Effector memory CD4-positive, alpha-beta T cell (primary cell): ENCODE data around the gene BSG.
A peak's percentile ranks its signal among the peaks of the same experiment; 100 is the strongest.
"Not testable (repeated sequence)": the region's sequence is repeated elsewhere in the genome, so short reads cannot be mapped to it uniquely, and the experiment has no call there.

Experiments used
- DNase-seq, 3 donors: peaks; one replicate each; pipeline ENCODE4 v3.0.0-alpha.2; 2020
- H3K27ac ChIP-seq: 2 replicates; pipeline ENCODE4 v1.7.0; 2013; ENCODE audit warnings: mild to moderate bottlenecking, low read length, moderate library complexity; ENCODE audit not compliant: insufficient read depth, poor library complexity, severe bottlenecking
- H3K27me3 ChIP-seq: replicated peaks from 2 replicates; pipeline ENCODE4 v1.7.0; 2013; ENCODE audit warnings: mild to moderate bottlenecking, low read length; ENCODE audit not compliant: insufficient read depth, control insufficient read depth, poor library complexity, severe bottlenecking
- H3K36me3 ChIP-seq: 2 replicates; pipeline ENCODE4 v1.7.0; 2013; ENCODE audit warnings: mild to moderate bottlenecking, low read length, moderate library complexity; ENCODE audit not compliant: control insufficient read depth, insufficient read depth
- H3K4me1 ChIP-seq: 2 replicates; pipeline ENCODE4 v1.7.0; 2013; ENCODE audit warnings: low read length, mild to moderate bottlenecking; ENCODE audit not compliant: control insufficient read depth, insufficient read depth, poor library complexity, severe bottlenecking
- H3K4me3 ChIP-seq: 2 replicates; pipeline ENCODE4 v1.7.0; 2013; ENCODE audit warnings: low read length, low read depth, mild to moderate bottlenecking; ENCODE audit not compliant: insufficient read depth, poor library complexity, severe bottlenecking
- H3K9me3 ChIP-seq: 2 replicates; pipeline ENCODE4 v1.7.0; 2013; ENCODE audit warnings: mild to moderate bottlenecking, low read length, moderate library complexity; ENCODE audit not compliant: control insufficient read depth

Gene BSG

DNA sequence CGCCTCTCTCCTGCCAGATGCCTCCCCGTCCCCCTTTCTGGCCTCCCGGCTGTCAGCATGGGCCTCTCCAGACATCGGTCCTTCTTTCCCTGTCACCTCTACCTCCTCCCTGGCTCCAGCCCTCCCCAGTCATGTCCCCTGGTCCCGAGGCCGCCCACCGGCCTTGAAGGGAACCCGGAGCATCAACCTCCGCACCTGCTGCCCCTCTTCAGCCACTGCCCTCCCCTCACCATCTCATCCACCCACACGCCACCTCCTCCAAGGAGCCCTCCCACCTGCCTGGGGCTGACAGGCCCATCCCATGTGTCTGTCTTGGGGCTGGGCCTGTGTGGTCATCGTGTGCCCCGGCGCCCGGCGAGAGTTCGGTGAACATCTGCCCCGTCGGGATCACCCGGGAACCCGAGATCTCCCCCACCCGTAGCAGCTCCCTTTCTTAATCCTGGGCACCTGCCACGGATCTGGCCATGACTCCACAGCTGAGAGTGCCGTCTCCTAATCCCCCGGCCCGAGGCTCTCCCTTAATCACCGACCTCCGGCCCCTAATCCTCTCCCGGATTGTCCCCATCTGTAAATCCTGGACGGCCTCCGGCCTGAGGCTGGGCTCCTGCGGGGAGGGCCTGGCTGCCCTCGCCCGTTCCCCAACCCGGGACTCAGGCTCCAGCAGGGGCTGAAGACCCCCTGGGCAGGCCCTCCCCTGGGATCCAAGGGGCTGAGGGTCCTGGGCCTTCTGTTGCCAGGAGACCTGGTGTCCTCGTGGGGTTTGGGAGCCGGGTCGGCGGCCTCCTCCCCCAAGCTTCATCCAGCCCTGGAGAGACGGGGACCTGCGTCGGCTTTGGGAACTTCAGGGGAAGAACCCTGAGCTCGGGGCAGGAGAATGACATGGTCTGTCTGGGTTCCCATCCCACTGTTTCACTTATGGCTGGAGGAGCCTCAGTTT lies 23.2 kb downstream of the BSG start:
- Histone ChIP-seq H3K4me1 (peaks cover 4% of the 10 kb centered on the region), H3K27ac (no peak overlapping the region), H3K9me3 (no peaks in the 10 kb centered on the region), H3K27me3 (peaks cover 4% of the 10 kb centered on the region), H3K36me3 (no peaks in the 10 kb centered on the region), H3K4me3 (no peak overlapping the region)
- DNase-seq, result no peak

DNA sequence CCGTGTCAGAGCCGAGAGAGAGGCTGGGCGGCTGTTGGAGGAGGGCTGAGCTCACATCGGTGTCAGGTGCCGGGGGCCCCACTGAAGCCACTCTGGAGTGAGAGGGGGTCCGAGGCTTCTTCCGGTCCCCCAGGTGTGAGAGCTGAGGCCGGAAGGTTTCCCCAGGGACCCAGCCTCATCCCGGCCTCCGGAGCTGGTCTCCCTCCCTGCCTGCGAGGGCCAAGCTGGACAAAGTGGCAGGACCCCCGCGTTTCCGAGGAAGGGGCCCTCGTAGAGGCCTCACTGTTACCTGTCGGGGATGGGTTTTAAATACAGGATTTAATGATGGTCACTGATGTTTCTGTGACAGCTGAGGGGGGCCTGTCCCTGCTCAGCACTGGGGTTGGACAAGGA lies 23.9 kb downstream of the BSG start:
- Histone ChIP-seq H3K4me1 (no peaks in the 10 kb centered on the region), H3K27ac (no peak overlapping the region), H3K4me3 (no peak overlapping the region), H3K36me3 (no peaks in the 10 kb centered on the region), H3K27me3 (peaks cover 4% of the 10 kb centered on the region), H3K9me3 (no peaks in the 10 kb centered on the region)
- DNase-seq, result no peak

DNA sequence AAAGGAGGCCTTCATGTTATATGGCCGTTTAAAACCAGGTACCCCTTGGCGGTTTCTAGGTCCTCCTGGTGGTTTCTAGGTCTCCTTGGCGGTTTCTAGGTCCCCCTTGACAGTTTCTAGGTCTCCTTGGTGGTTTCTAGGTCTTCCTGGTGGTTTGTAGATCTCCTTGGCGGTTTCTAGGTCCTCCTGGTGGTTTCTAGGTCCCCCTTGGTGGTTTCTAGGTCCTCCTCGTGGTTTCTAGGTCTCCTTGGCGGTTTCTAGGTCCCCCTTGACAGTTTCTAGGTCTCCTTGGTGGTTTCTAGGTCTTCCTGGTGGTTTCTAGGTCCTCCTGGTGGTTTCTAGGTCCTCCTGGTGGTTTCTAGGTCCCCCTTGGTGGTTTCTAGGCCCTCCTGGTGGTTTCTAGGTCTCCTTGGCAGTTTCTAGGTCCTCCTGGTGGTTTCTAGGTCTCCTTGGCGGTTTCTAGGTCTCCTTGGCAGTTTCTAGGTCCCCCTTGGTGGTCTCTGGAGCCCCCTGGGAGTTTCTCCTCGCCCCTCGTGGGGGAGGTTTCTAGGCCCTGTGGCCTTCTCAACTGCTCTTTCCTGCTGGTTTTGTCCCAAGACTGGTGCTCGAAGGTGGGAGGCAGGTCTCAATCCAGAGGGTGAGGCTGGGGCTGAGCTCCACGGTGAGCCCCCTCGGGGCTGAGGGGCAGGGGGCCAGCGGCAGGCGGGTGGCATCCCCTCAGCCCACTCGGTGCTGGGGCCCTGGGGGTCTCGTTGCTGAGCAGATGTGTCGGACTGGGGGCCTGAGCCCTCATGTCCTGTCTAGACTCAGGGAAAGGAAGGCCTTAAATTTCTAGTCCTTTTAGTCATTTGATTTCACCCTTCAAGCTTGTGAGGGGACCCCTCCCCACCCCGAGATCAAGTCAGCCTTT lies 25.3 kb downstream of the BSG start:
- Histone ChIP-seq H3K9me3 (no peaks in the 10 kb centered on the region), H3K36me3 (no peaks in the 10 kb centered on the region), H3K4me1 (no peaks in the 10 kb centered on the region), H3K27me3 (no peaks in the 10 kb centered on the region), H3K4me3 (no peak overlapping the region), H3K27ac (no peak overlapping the region)
- no peak for DNase-seq

DNA sequence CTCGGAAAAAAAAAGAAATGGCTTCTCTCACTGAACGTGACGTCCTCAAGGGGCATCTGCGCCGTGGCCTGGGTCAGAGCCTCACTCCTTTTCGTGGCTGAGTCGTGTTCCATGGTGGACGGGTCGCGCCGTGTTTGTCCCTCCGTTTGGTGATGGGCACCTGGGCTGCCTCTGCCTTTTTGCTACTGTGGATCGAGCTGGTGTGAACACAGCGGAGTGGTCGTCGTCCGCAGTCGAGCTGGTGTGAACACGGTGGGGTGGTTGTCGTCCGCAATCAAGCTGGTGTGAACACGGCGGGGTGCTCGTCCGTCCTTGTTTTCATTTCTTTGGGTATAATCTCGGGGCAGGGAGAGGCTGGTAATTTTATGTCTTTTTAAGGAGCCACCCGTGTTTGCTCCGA lies 28.9 kb downstream of the BSG start:
- Histone ChIP-seq H3K4me1 (no peaks in the 10 kb centered on the region), H3K27me3 (no peaks in the 10 kb centered on the region), H3K9me3 (no peaks in the 10 kb centered on the region), H3K27ac (no peak overlapping the region), H3K36me3 (no peaks in the 10 kb centered on the region), H3K4me3 (no peak overlapping the region)
- no peak for DNase-seq

DNA sequence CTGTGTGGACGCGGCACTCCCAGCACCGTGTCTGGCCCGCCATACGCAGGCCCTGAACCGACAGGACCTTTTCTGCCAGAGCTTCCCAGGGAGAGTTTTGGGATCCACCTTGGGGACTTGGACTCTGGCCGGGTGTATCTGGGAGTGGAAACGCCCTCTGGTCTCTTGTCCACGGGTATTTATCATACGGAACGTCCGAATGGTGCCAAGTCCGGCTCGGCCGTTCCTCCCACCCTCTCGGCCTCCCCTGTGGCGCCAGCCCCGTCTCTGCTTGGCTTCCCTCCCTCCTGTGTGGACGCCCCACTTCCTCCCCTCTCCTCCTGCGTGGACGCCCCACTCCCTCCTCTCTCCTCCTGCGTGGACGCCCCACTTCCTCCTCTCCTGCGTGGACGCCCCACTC lies 29.4 kb downstream of the BSG start:
- no peaks in the 10 kb centered on the region for H3K36me3 ChIP-seq
- no peaks in the 10 kb centered on the region for H3K9me3 ChIP-seq
- no peaks in the 10 kb centered on the region for H3K4me1 ChIP-seq
- H3K27ac ChIP-seq, result no peak overlapping the region
- H3K27me3 ChIP-seq, result no peaks in the 10 kb centered on the region
- no peak for DNase-seq
- H3K4me3 ChIP-seq, result no peak overlapping the region

DNA sequence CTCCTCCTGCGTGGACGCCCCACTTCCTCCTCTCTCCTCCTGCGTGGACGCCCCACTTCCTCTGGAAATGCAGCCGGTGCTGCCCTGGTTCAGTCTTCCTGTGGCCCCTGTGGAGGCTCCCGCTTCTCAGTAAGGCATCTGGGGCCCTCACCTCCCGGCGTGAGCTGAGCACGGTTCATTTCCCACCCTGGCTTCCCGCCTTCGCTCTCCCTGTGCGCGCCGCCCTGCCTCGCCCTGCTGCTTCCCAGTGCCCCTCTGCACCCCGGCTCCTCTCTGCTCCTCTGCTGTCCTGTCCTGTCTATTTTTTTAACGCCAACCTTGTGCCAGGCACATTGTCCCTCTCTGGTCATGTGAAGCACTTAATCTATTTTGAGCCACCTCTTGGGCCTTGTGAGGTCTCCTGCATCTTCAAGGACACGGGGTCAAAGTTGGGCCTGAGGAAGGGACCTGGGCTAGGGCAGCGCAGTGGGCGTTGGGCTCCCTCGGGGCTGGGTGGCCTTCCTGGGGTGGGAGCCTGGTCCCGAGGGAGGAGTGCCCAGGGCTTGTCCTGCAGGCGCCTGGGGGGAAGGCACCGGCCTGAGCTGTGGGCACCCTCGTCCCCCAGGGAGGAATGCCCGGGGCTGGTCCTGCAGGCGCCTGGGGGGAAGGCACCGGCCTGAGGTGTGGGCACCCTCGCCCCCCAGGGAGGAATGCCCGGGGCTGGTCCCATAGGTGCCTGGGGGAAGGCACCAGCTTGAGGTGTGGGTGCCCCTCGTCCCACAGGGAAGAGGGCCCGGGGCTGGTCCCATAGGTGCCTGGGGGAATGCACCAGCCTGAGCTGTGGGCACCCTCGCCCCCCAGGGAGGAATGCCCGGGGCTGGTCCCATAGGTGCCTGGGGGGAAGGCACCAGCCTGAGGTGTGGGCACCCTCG lies 30.2 kb downstream of the BSG start:
- no peaks in the 10 kb centered on the region for H3K4me1 ChIP-seq
- no peak for DNase-seq
- no peak overlapping the region for H3K27ac ChIP-seq
- H3K4me3 ChIP-seq, result no peak overlapping the region
- no peaks in the 10 kb centered on the region for H3K9me3 ChIP-seq
- no peaks in the 10 kb centered on the region for H3K27me3 ChIP-seq
- H3K36me3 ChIP-seq, result no peaks in the 10 kb centered on the region

DNA sequence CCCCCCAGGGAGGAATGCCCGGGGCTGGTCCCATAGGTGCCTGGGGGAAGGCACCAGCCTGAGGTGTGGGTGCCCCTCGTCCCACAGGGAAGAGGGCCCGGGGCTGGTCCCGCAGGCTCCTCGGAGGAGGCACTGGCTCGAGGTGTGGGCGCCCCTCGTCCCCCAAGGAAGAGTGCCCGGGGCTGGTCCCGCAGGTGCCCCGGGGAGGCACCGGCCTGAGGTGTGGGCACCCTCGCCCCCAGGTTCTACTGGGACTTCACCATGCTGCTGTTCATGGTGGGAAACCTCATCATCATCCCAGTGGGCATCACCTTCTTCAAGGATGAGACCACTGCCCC lies 30.9 kb downstream of the BSG start:
- not testable (repeated sequence) for DNase-seq, H3K9me3 ChIP-seq, H3K36me3 ChIP-seq, H3K27ac ChIP-seq, H3K4me3 ChIP-seq, H3K4me1 ChIP-seq, H3K27me3 ChIP-seq

DNA sequence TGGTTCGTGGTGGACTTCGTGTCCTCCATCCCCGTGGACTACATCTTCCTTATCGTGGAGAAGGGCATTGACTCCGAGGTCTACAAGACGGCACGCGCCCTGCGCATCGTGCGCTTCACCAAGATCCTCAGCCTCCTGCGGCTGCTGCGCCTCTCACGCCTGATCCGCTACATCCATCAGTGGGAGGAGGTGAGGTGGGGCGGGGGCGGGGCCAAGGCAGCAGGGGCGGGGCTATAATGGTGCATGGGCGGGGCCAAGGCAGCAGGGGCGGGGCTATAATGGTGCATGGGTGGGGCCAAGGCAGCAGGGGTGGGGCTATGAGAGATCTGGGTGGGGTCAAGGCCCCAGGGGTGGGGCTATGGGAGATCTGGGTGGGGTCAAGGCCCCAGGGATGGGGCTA lies 31.4 kb downstream of the BSG start:
- not testable (repeated sequence) for H3K4me1 ChIP-seq, H3K27me3 ChIP-seq, DNase-seq, H3K27ac ChIP-seq, H3K4me3 ChIP-seq, H3K36me3 ChIP-seq, H3K9me3 ChIP-seq

DNA sequence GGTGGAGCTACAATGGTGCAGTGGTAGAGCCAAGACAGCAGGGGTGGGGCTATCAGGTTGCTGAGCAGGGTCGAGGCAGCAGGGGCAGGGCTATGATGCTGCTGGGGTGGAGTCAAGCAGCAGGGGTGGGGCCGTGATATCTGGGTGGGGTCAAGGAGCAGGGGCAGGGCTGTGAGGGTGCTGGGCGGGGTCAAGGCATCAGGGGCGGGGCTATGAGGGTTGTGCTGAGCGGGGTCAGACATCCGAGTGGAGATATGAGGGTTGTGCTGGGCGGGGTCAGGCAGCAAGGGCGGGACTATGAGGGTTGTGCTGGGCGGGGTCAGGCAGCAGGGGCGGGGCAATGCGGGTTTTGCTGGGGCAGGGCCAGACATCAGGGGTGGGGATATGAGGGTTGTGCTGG lies 32.0 kb downstream of the BSG start:
- H3K36me3 ChIP-seq, result no peaks in the 10 kb centered on the region
- no peak overlapping the region for H3K27ac ChIP-seq
- peak; percentile 13 to 36 (median 32) for DNase-seq
- H3K27me3 ChIP-seq, result no peaks in the 10 kb centered on the region
- no peak overlapping the region for H3K4me3 ChIP-seq
- H3K4me1 ChIP-seq, result peaks cover 4% of the 10 kb centered on the region
- H3K9me3 ChIP-seq, result no peaks in the 10 kb centered on the region
